HEK293 (cell line): ENCODE measurements around the gene RCOR3.

Experiments
- GLIS2 ChIP-seq: fragments of 450-650 bp; formaldehyde crosslinking; IDR thresholded peaks from 2 replicates; pipeline ENCODE4 v1.5.1; 2016; ENCODE audit warnings: missing biosample characterization, missing genetic modification characterization
- REPIN1 ChIP-seq: fragments of 450-650 bp; formaldehyde crosslinking; IDR thresholded peaks from 2 replicates; pipeline ENCODE4 v1.5.1; 2017; ENCODE audit warnings: missing biosample characterization, missing genetic modification characterization, low read depth
- ZEB2 ChIP-seq: fragments of 450-650 bp; formaldehyde crosslinking; IDR thresholded peaks from 2 replicates; pipeline ENCODE4 v1.5.1; 2016; ENCODE audit warnings: missing biosample characterization, missing genetic modification characterization
- ZNF121 ChIP-seq: fragments of 450-650 bp; formaldehyde crosslinking; IDR thresholded peaks from 2 replicates; pipeline ENCODE4 v1.5.1; 2016; ENCODE audit warnings: missing biosample characterization, missing genetic modification characterization
- ZNF311 ChIP-seq: fragments of 450-650 bp; formaldehyde crosslinking; IDR thresholded peaks from 2 replicates; pipeline ENCODE4 v1.5.1; 2017; ENCODE audit warnings: missing biosample characterization, missing genetic modification characterization, borderline replicate concordance
- ZNF76 ChIP-seq: fragments of 450-650 bp; formaldehyde crosslinking; IDR thresholded peaks from 2 replicates; pipeline ENCODE4; 2016; ENCODE audit warnings: low read depth, missing biosample characterization, missing genetic modification characterization, borderline replicate concordance
- TF ChIP-seq, protein P1 (sequence below): fragments of 450-650 bp; formaldehyde crosslinking; IDR thresholded peaks from 2 replicates; pipeline ENCODE4 v1.5.1; 2016; ENCODE audit warnings: missing biosample characterization, missing genetic modification characterization
- TF ChIP-seq, protein P2 (sequence below): fragments of 450-650 bp; formaldehyde crosslinking; IDR thresholded peaks from 2 replicates; pipeline ENCODE4 v1.5.1; 2016; ENCODE audit warnings: missing biosample characterization, missing genetic modification characterization
- TF ChIP-seq, protein P3 (sequence below): fragments of 450-650 bp; formaldehyde crosslinking; IDR thresholded peaks from 2 replicates; pipeline ENCODE4 v1.5.1; 2016; ENCODE audit warnings: missing biosample characterization, missing genetic modification characterization
- TF ChIP-seq, protein P4 (sequence below): fragments of 450-650 bp; formaldehyde crosslinking; IDR thresholded peaks from 2 replicates; pipeline ENCODE4 v1.5.1; 2016; ENCODE audit warnings: missing biosample characterization, missing genetic modification characterization, low read depth

DNA sequence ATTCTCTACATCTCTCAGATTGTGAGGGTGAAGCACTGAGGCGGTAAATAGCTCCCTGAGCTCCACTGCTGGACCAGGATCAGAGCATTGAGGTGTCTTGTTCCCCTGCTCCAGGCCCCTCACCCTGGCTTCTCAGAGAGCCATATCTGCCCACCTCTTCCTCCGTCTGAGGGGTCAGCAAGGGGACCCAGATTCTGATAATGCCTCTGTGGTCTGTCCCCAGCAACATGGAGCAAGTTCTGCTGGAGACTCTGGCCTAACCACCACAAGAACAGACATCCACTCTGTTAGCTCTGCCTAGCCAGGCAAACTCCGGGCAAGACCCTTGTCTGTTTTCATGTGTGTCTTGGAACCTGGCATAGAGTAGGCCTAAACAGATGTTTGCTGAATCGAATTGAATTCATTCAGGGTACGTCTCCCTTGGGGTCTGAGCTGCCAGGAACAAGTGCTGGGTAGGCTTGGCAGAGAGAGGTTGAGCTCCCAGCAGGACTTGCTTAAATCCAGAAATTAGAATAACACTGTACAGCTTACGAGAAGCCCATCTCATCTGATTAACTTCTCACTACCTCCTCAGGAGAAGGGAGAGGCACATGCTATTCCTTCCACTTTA lies 69.8 kb downstream of the RCOR3 start:
- TF ChIP-seq, protein P1, sequence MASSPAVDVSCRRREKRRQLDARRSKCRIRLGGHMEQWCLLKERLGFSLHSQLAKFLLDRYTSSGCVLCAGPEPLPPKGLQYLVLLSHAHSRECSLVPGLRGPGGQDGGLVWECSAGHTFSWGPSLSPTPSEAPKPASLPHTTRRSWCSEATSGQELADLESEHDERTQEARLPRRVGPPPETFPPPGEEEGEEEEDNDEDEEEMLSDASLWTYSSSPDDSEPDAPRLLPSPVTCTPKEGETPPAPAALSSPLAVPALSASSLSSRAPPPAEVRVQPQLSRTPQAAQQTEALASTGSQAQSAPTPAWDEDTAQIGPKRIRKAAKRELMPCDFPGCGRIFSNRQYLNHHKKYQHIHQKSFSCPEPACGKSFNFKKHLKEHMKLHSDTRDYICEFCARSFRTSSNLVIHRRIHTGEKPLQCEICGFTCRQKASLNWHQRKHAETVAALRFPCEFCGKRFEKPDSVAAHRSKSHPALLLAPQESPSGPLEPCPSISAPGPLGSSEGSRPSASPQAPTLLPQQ (tag by site-specific recombination) = no peak
- TF ChIP-seq, protein P2, sequence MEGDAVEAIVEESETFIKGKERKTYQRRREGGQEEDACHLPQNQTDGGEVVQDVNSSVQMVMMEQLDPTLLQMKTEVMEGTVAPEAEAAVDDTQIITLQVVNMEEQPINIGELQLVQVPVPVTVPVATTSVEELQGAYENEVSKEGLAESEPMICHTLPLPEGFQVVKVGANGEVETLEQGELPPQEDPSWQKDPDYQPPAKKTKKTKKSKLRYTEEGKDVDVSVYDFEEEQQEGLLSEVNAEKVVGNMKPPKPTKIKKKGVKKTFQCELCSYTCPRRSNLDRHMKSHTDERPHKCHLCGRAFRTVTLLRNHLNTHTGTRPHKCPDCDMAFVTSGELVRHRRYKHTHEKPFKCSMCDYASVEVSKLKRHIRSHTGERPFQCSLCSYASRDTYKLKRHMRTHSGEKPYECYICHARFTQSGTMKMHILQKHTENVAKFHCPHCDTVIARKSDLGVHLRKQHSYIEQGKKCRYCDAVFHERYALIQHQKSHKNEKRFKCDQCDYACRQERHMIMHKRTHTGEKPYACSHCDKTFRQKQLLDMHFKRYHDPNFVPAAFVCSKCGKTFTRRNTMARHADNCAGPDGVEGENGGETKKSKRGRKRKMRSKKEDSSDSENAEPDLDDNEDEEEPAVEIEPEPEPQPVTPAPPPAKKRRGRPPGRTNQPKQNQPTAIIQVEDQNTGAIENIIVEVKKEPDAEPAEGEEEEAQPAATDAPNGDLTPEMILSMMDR (tag by site-specific recombination) = no peak
- TF ChIP-seq ZNF76 (tag by site-specific recombination) = no peak
- no peak for TF ChIP-seq ZNF121 (tag by site-specific recombination)
- TF ChIP-seq, protein P3, sequence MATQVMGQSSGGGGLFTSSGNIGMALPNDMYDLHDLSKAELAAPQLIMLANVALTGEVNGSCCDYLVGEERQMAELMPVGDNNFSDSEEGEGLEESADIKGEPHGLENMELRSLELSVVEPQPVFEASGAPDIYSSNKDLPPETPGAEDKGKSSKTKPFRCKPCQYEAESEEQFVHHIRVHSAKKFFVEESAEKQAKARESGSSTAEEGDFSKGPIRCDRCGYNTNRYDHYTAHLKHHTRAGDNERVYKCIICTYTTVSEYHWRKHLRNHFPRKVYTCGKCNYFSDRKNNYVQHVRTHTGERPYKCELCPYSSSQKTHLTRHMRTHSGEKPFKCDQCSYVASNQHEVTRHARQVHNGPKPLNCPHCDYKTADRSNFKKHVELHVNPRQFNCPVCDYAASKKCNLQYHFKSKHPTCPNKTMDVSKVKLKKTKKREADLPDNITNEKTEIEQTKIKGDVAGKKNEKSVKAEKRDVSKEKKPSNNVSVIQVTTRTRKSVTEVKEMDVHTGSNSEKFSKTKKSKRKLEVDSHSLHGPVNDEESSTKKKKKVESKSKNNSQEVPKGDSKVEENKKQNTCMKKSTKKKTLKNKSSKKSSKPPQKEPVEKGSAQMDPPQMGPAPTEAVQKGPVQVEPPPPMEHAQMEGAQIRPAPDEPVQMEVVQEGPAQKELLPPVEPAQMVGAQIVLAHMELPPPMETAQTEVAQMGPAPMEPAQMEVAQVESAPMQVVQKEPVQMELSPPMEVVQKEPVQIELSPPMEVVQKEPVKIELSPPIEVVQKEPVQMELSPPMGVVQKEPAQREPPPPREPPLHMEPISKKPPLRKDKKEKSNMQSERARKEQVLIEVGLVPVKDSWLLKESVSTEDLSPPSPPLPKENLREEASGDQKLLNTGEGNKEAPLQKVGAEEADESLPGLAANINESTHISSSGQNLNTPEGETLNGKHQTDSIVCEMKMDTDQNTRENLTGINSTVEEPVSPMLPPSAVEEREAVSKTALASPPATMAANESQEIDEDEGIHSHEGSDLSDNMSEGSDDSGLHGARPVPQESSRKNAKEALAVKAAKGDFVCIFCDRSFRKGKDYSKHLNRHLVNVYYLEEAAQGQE = no peak
- TF ChIP-seq, protein P4, sequence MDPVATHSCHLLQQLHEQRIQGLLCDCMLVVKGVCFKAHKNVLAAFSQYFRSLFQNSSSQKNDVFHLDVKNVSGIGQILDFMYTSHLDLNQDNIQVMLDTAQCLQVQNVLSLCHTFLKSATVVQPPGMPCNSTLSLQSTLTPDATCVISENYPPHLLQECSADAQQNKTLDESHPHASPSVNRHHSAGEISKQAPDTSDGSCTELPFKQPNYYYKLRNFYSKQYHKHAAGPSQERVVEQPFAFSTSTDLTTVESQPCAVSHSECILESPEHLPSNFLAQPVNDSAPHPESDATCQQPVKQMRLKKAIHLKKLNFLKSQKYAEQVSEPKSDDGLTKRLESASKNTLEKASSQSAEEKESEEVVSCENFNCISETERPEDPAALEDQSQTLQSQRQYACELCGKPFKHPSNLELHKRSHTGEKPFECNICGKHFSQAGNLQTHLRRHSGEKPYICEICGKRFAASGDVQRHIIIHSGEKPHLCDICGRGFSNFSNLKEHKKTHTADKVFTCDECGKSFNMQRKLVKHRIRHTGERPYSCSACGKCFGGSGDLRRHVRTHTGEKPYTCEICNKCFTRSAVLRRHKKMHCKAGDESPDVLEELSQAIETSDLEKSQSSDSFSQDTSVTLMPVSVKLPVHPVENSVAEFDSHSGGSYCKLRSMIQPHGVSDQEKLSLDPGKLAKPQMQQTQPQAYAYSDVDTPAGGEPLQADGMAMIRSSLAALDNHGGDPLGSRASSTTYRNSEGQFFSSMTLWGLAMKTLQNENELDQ = no peak
- no peak for TF ChIP-seq REPIN1 (tag by site-specific recombination)
- TF ChIP-seq ZEB2 (tag by site-specific recombination) = no peak
- no peak for TF ChIP-seq GLIS2 (tag by site-specific recombination)
- no peak for TF ChIP-seq ZNF311 (tag by site-specific recombination)
